ENCODE results near the gene SPARC.
"Not testable (repeated sequence)": the region's sequence is repeated elsewhere in the genome, so short reads cannot be mapped to it uniquely, and the experiment has no call there.

SPARC gene

GRCh38 chr5:151684690-151685361 is 1.9 kb downstream of the SPARC start:
- Histone ChIP-seq H3K27me3 (ENCODE audit: control insufficient read depth, insufficient read depth, low read length) (no peaks in the 10 kb centered on the region), H3K9ac (ENCODE audit: low read length) (peak overlapping the region; percentile 53), H3K4me1 (ENCODE audit: control insufficient read depth, low read depth, low read length) (peaks cover 27% of the 10 kb centered on the region), H3K9me3 (ENCODE audit: control insufficient read depth, low read depth, low read length) (no peaks in the 10 kb centered on the region), H3K36me3 (ENCODE audit: control insufficient read depth, low read depth, low read length) (no peaks in the 10 kb centered on the region), H3K4me3 (ENCODE audit: low read length) (peak overlapping the region; percentile 74), H3K27ac (ENCODE audit: low read length) (peak overlapping the region; percentile 1)

GRCh38 chr5:151683986-151684588 is 2.6 kb downstream of the SPARC start:
- Histone ChIP-seq H3K36me3 (ENCODE audit: control insufficient read depth, low read depth, low read length) (no peaks in the 10 kb centered on the region), H3K4me1 (ENCODE audit: control insufficient read depth, low read depth, low read length) (peaks cover 27% of the 10 kb centered on the region), H3K27ac (ENCODE audit: low read length) (no peak overlapping the region), H3K9ac (ENCODE audit: low read length) (no peak overlapping the region), H3K27me3 (ENCODE audit: control insufficient read depth, insufficient read depth, low read length) (no peaks in the 10 kb centered on the region), H3K9me3 (ENCODE audit: control insufficient read depth, low read depth, low read length) (no peaks in the 10 kb centered on the region), H3K4me3 (ENCODE audit: low read length) (peak overlapping the region; percentile 74)

- peaks cover 30% of the 10 kb centered on the region for H3K4me1 ChIP-seq (ENCODE audit: control insufficient read depth, low read depth, low read length)
- no peak overlapping the region for H3K4me3 ChIP-seq (ENCODE audit: low read length)
- no peak overlapping the region for H3K9ac ChIP-seq (ENCODE audit: low read length)
- H3K36me3 ChIP-seq (ENCODE audit: control insufficient read depth, low read depth, low read length): no peaks in the 10 kb centered on the region
- no peak overlapping the region for H3K27ac ChIP-seq (ENCODE audit: low read length)
- no peaks in the 10 kb centered on the region for H3K9me3 ChIP-seq (ENCODE audit: control insufficient read depth, low read depth, low read length)
- H3K27me3 ChIP-seq (ENCODE audit: control insufficient read depth, insufficient read depth, low read length): no peaks in the 10 kb centered on the region
Observed at GRCh38 chr5:151683444-151683843, 3.3 kb downstream of the SPARC start.

- Histone ChIP-seq H3K9me3 (ENCODE audit: control insufficient read depth, low read depth, low read length) (no peaks in the 10 kb centered on the region), H3K36me3 (ENCODE audit: control insufficient read depth, low read depth, low read length) (no peaks in the 10 kb centered on the region), H3K27ac (ENCODE audit: low read length) (no peak overlapping the region)
Observed at GRCh38 chr5:151682751-151683331, 3.9 kb downstream of the SPARC start.

GRCh38 chr5:151682240-151682639 is 4.5 kb downstream of the SPARC start:
- Histone ChIP-seq H3K4me3 (ENCODE audit: low read length) (no peak overlapping the region), H3K27ac (ENCODE audit: low read length) (no peak overlapping the region), H3K9ac (ENCODE audit: low read length) (no peak overlapping the region), H3K36me3 (ENCODE audit: control insufficient read depth, low read depth, low read length) (no peaks in the 10 kb centered on the region), H3K27me3 (ENCODE audit: control insufficient read depth, insufficient read depth, low read length) (no peaks in the 10 kb centered on the region), H3K4me1 (ENCODE audit: control insufficient read depth, low read depth, low read length) (peaks cover 33% of the 10 kb centered on the region), H3K9me3 (ENCODE audit: control insufficient read depth, low read depth, low read length) (no peaks in the 10 kb centered on the region)

More at GRCh38 chr5:151682751-151683331, 3.9 kb downstream of the SPARC start:
- Histone ChIP-seq H3K4me1 (ENCODE audit: control insufficient read depth, low read depth, low read length) (peaks cover 34% of the 10 kb centered on the region), H3K27me3 (ENCODE audit: control insufficient read depth, insufficient read depth, low read length) (no peaks in the 10 kb centered on the region), H3K9ac (ENCODE audit: low read length) (no peak overlapping the region), H3K4me3 (ENCODE audit: low read length) (no peak overlapping the region)

- Histone ChIP-seq H3K36me3 (ENCODE audit: control insufficient read depth, low read depth, low read length) (no peaks in the 10 kb centered on the region), H3K27me3 (ENCODE audit: control insufficient read depth, insufficient read depth, low read length) (no peaks in the 10 kb centered on the region), H3K9me3 (ENCODE audit: control insufficient read depth, low read depth, low read length) (no peaks in the 10 kb centered on the region), H3K9ac (ENCODE audit: low read length) (no peak overlapping the region), H3K4me1 (ENCODE audit: control insufficient read depth, low read depth, low read length) (peaks cover 37% of the 10 kb centered on the region), H3K4me3 (ENCODE audit: low read length) (no peak overlapping the region), H3K27ac (ENCODE audit: low read length) (no peak overlapping the region)
Observed at GRCh38 chr5:151680944-151681427, 5.7 kb downstream of the SPARC start.

GRCh38 chr5:151680156-151680505 is 6.6 kb downstream of the SPARC start:
- not testable (repeated sequence) for H3K27ac ChIP-seq (ENCODE audit: low read length); H3K9ac ChIP-seq (ENCODE audit: low read length); H3K4me3 ChIP-seq (ENCODE audit: low read length); H3K36me3 ChIP-seq (ENCODE audit: control insufficient read depth, low read depth, low read length); H3K9me3 ChIP-seq (ENCODE audit: control insufficient read depth, low read depth, low read length); H3K27me3 ChIP-seq (ENCODE audit: control insufficient read depth, insufficient read depth, low read length)
- peaks cover 37% of the 10 kb centered on the region for H3K4me1 ChIP-seq (ENCODE audit: control insufficient read depth, low read depth, low read length)

GRCh38 chr5:151679421-151680155 is 7.1 kb downstream of the SPARC start:
- Histone ChIP-seq H3K9ac (ENCODE audit: low read length) (no peak overlapping the region), H3K9me3 (ENCODE audit: control insufficient read depth, low read depth, low read length) (no peaks in the 10 kb centered on the region), H3K4me1 (ENCODE audit: control insufficient read depth, low read depth, low read length) (peaks cover 38% of the 10 kb centered on the region), H3K27me3 (ENCODE audit: control insufficient read depth, insufficient read depth, low read length) (no peaks in the 10 kb centered on the region), H3K36me3 (ENCODE audit: control insufficient read depth, low read depth, low read length) (no peaks in the 10 kb centered on the region), H3K27ac (ENCODE audit: low read length) (no peak overlapping the region), H3K4me3 (ENCODE audit: low read length) (no peak overlapping the region)

GRCh38 chr5:151678713-151679112 is 8.0 kb downstream of the SPARC start:
- Histone ChIP-seq H3K4me3 (ENCODE audit: low read length) (no peak overlapping the region), H3K27ac (ENCODE audit: low read length) (no peak overlapping the region), H3K4me1 (ENCODE audit: control insufficient read depth, low read depth, low read length) (peaks cover 30% of the 10 kb centered on the region), H3K36me3 (ENCODE audit: control insufficient read depth, low read depth, low read length) (peaks cover 6% of the 10 kb centered on the region), H3K9ac (ENCODE audit: low read length) (no peak overlapping the region), H3K27me3 (ENCODE audit: control insufficient read depth, insufficient read depth, low read length) (no peaks in the 10 kb centered on the region), H3K9me3 (ENCODE audit: control insufficient read depth, low read depth, low read length) (no peaks in the 10 kb centered on the region)

GRCh38 chr5:151677776-151678545 is 8.8 kb downstream of the SPARC start:
- H3K4me3 ChIP-seq (ENCODE audit: low read length): no peak overlapping the region
- peaks cover 29% of the 10 kb centered on the region for H3K4me1 ChIP-seq (ENCODE audit: control insufficient read depth, low read depth, low read length)
- H3K27me3 ChIP-seq (ENCODE audit: control insufficient read depth, insufficient read depth, low read length): no peaks in the 10 kb centered on the region
- H3K36me3 ChIP-seq (ENCODE audit: control insufficient read depth, low read depth, low read length): peaks cover 13% of the 10 kb centered on the region
- H3K9me3 ChIP-seq (ENCODE audit: control insufficient read depth, low read depth, low read length): no peaks in the 10 kb centered on the region
- no peak overlapping the region for H3K27ac ChIP-seq (ENCODE audit: low read length)
- no peak overlapping the region for H3K9ac ChIP-seq (ENCODE audit: low read length)

- Histone ChIP-seq H3K36me3 (ENCODE audit: control insufficient read depth, low read depth, low read length) (peaks cover 23% of the 10 kb centered on the region), H3K27me3 (ENCODE audit: control insufficient read depth, insufficient read depth, low read length) (no peaks in the 10 kb centered on the region), H3K27ac (ENCODE audit: low read length) (no peak overlapping the region), H3K4me3 (ENCODE audit: low read length) (no peak overlapping the region), H3K9me3 (ENCODE audit: control insufficient read depth, low read depth, low read length) (no peaks in the 10 kb centered on the region), H3K4me1 (ENCODE audit: control insufficient read depth, low read depth, low read length) (peaks cover 29% of the 10 kb centered on the region), H3K9ac (ENCODE audit: low read length) (no peak overlapping the region)
Observed at GRCh38 chr5:151676719-151677118, 10.0 kb downstream of the SPARC start.

Measured in iPS-18a (cell line).